Measurements from ENCODE around the gene RNF168.
"Not testable (repeated sequence)": the region's sequence is repeated elsewhere in the genome, so short reads cannot be mapped to it uniquely, and the experiment has no call there.

The RNF168 gene

GRCh38 chr3:196514913-196515621 lies 11.5 kb upstream of the RNF168 start, which contains the start of gene SMCO1:
Gene SMCO1 (minus strand): TSS chr3:196515346. CDS start chr3:196515209, 137 bp downstream.
- Histone ChIP-seq H3K79me2 (ENCODE audit: low read length) (no peaks in the 10 kb centered on the region), H3F3A (ENCODE audit: insufficient read depth, low read length) (peaks cover 23% of the 10 kb centered on the region)

DNA sequence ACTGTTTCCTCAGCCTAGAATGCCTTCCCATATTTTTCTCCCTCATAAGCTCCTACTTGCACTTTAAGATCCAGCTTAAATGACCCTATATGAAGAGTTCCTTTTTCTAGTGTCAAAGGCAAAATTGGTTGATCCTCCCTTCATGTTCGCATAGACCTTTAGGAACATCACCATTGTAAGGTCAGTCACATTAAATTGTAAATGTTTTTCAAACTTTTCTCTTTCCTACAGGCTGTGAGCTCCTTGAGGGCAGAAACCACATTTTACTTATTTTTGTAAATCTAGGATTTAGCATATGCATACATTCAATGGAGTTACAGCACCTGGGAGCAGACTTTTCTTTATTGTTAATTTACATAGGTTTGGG lies 10.8 kb upstream of the RNF168 start:
- Histone ChIP-seq H3K79me2 (ENCODE audit: low read length) (no peaks in the 10 kb centered on the region), H3K4me2 (ENCODE audit: low read depth, low read length) (peak overlapping the region; percentile 55; the same call in 1 of the 2 replicates), H3K4me1 (ENCODE audit: low read length) (peaks cover 43% of the 10 kb centered on the region), H3K9me2 (replicated peaks; ENCODE audit: insufficient read depth, low read length) (no peaks in the 10 kb centered on the region), H3K9me3 (replicated peaks; ENCODE audit: insufficient read depth, low read length) (no peaks in the 10 kb centered on the region), H3K9ac (ENCODE audit: low read length) (no peak overlapping the region), H3K36me3 (replicated peaks; ENCODE audit: insufficient read depth, low read length) (no peaks in the 10 kb centered on the region), H3K27ac (ENCODE audit: low read length) (peak overlapping the region; percentile 61; the same call in 1 of the 2 replicates), H4K20me1 (ENCODE audit: insufficient read depth, low read length) (no peaks in the 10 kb centered on the region), H3F3A (ENCODE audit: insufficient read depth, low read length) (peaks cover 23% of the 10 kb centered on the region), H2AFZ (ENCODE audit: low read length) (no peak overlapping the region), H3K27me3 (replicated peaks; ENCODE audit: insufficient read depth, low read length) (no peaks in the 10 kb centered on the region), H3K4me3 (ENCODE audit: low read length) (no peak overlapping the region)
- no peak for DNase-seq
- TF ChIP-seq EZH2phosphoT487 (IDR thresholded peaks at IDR 0.05; ENCODE audit: low read length) (no peak), CTCF (IDR thresholded peaks at IDR 0.05; ENCODE audit: low read length) (no peak), EZH2 (optimal IDR thresholded peaks at IDR 0.05; ENCODE audit: low read depth, low read length) (no peak)

More at GRCh38 chr3:196514913-196515621, 11.5 kb upstream of the RNF168 start, which contains the start of gene SMCO1:
- peak within 1 kb of the TSS; percentile 22; the same call in 1 of the 2 replicates for H2AFZ ChIP-seq (ENCODE audit: low read length)
- H3K4me1 ChIP-seq (ENCODE audit: low read length) = peaks cover 44% of the 10 kb centered on the region
- DNase-seq = peak; percentile 78
- peak within 1 kb of the TSS; percentile 5; the same call in 1 of the 2 replicates for H3K9ac ChIP-seq (ENCODE audit: low read length)
- no peaks in the 10 kb centered on the region for H4K20me1 ChIP-seq (ENCODE audit: insufficient read depth, low read length)
- peak within 1 kb of the TSS; percentile 16 for H3K4me3 ChIP-seq (ENCODE audit: low read length)
- H3K27ac ChIP-seq (ENCODE audit: low read length) = peak within 1 kb of the TSS; percentile 61; the same call in 1 of the 2 replicates
- H3K9me2 ChIP-seq (replicated peaks; ENCODE audit: insufficient read depth, low read length) = no peaks in the 10 kb centered on the region
- no peaks in the 10 kb centered on the region for H3K9me3 ChIP-seq (replicated peaks; ENCODE audit: insufficient read depth, low read length)
- TF ChIP-seq CTCF (IDR thresholded peaks at IDR 0.05; ENCODE audit: low read length) = no peak
- no peak for TF ChIP-seq EZH2phosphoT487 (IDR thresholded peaks at IDR 0.05; ENCODE audit: low read length)
- TF ChIP-seq EZH2 (optimal IDR thresholded peaks at IDR 0.05; ENCODE audit: low read depth, low read length) = no peak
- H3K4me2 ChIP-seq (ENCODE audit: low read depth, low read length) = peak within 1 kb of the TSS; percentile 55
- no peaks in the 10 kb centered on the region for H3K36me3 ChIP-seq (replicated peaks; ENCODE audit: insufficient read depth, low read length)
- H3K27me3 ChIP-seq (replicated peaks; ENCODE audit: insufficient read depth, low read length) = no peaks in the 10 kb centered on the region

- Histone ChIP-seq H3K4me1 (ENCODE audit: low read length) (peaks cover 38% of the 10 kb centered on the region), H3K9me2 (replicated peaks; ENCODE audit: insufficient read depth, low read length) (no peaks in the 10 kb centered on the region), H3K27ac (ENCODE audit: low read length) (no peak overlapping the region), H3K4me3 (ENCODE audit: low read length) (no peak overlapping the region), H4K20me1 (ENCODE audit: insufficient read depth, low read length) (no peaks in the 10 kb centered on the region), H3K9ac (ENCODE audit: low read length) (no peak overlapping the region), H3K79me2 (ENCODE audit: low read length) (no peaks in the 10 kb centered on the region), H3K36me3 (replicated peaks; ENCODE audit: insufficient read depth, low read length) (no peaks in the 10 kb centered on the region), H3K4me2 (ENCODE audit: low read depth, low read length) (no peak overlapping the region), H2AFZ (ENCODE audit: low read length) (no peak overlapping the region), H3K27me3 (replicated peaks; ENCODE audit: insufficient read depth, low read length) (no peaks in the 10 kb centered on the region), H3K9me3 (replicated peaks; ENCODE audit: insufficient read depth, low read length) (no peaks in the 10 kb centered on the region), H3F3A (ENCODE audit: insufficient read depth, low read length) (peaks cover 21% of the 10 kb centered on the region)
- no peak for TF ChIP-seq EZH2phosphoT487 (IDR thresholded peaks at IDR 0.05; ENCODE audit: low read length)
- DNase-seq = no peak
These were observed 10.3 kb upstream of the RNF168 start for GRCh38 chr3:196513697-196514349.

- not testable (repeated sequence) for H3K27ac ChIP-seq (ENCODE audit: low read length); H3K36me3 ChIP-seq (replicated peaks; ENCODE audit: insufficient read depth, low read length); H2AFZ ChIP-seq (ENCODE audit: low read length); H3K9me2 ChIP-seq (replicated peaks; ENCODE audit: insufficient read depth, low read length); DNase-seq; H3K9me3 ChIP-seq (replicated peaks; ENCODE audit: insufficient read depth, low read length); H3K4me3 ChIP-seq (ENCODE audit: low read length); H3K4me2 ChIP-seq (ENCODE audit: low read depth, low read length); H4K20me1 ChIP-seq (ENCODE audit: insufficient read depth, low read length); H3F3A ChIP-seq (ENCODE audit: insufficient read depth, low read length); H3K9ac ChIP-seq (ENCODE audit: low read length); H3K79me2 ChIP-seq (ENCODE audit: low read length); H3K27me3 ChIP-seq (replicated peaks; ENCODE audit: insufficient read depth, low read length)
- peaks cover 20% of the 10 kb centered on the region for H3K4me1 ChIP-seq (ENCODE audit: low read length)
These were observed 8.3 kb upstream of the RNF168 start for GRCh38 chr3:196511646-196512425.

DNA sequence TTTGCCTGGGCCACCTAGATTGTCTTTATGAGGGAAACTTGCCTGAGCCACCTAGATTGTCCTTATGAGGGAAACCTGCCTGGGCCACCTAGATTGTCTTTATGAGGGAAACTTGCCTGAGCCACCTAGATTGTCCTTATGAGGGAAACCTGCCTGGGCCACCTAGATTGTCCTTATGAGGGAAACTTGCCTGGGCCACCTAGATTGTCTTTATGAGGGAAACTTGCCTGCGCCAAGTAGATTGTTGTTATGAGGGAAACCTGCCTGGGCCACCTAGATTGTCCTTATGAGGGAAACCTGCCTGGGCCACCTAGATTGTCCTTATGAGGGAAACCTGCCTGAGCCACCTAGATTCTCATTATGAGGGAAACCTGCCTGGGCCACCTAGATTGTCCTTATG lies 7.5 kb upstream of the RNF168 start:
- H3K27me3 ChIP-seq (replicated peaks; ENCODE audit: insufficient read depth, low read length); H3K79me2 ChIP-seq (ENCODE audit: low read length): not testable (repeated sequence)

More for the DNA sequence above, 7.5 kb upstream of the RNF168 start:
- not testable (repeated sequence) for H3K9me3 ChIP-seq (replicated peaks; ENCODE audit: insufficient read depth, low read length); H3F3A ChIP-seq (ENCODE audit: insufficient read depth, low read length); H3K4me2 ChIP-seq (ENCODE audit: low read depth, low read length); H4K20me1 ChIP-seq (ENCODE audit: insufficient read depth, low read length); DNase-seq; H3K9ac ChIP-seq (ENCODE audit: low read length); H2AFZ ChIP-seq (ENCODE audit: low read length); H3K9me2 ChIP-seq (replicated peaks; ENCODE audit: insufficient read depth, low read length); H3K4me3 ChIP-seq (ENCODE audit: low read length); H3K27ac ChIP-seq (ENCODE audit: low read length); H3K36me3 ChIP-seq (replicated peaks; ENCODE audit: insufficient read depth, low read length)
- peaks cover 16% of the 10 kb centered on the region for H3K4me1 ChIP-seq (ENCODE audit: low read length)
